ENCODE results near the gene EEF1AKMT1. TPM values are rescaled to one million over a fixed set of nuclear protein-coding genes. Genes with fewer than 3 reads are reported as not detected.

EEF1AKMT1 gene
- total RNA-seq, 1 experiment from 2014 or later = 6.1 TPM

- H3K27me3 Mint-ChIP-seq (ENCODE audit: low read depth) = peaks cover 32% of the 10 kb centered on the region
- H3K4me3 Mint-ChIP-seq = no peak overlapping the region
- peaks cover 0 to 2% of the 10 kb centered on the region in 2 experiments; a peak in 1 of 5 replicates for H3K9me3 Mint-ChIP-seq
- Histone ChIP-seq H3K9ac (ENCODE audit: extremely low read depth, insufficient read length, low read length) (no peak overlapping the region), H2BK5ac (ENCODE audit: insufficient read length, low read length) (no peak overlapping the region), H3K4ac (ENCODE audit: low read depth, low read length) (no peak overlapping the region), H4K5ac (ENCODE audit: insufficient read length, low read depth, low read length) (no peak overlapping the region), H3K14ac (ENCODE audit: insufficient read depth, low read length) (no peak overlapping the region; the same call in 1 of the 2 replicates), H3K4me1 (ENCODE audit: insufficient read depth, low read length) (no peaks in the 10 kb centered on the region), H3K27me3 (ENCODE audit: insufficient read depth, low read length) (no peaks in the 10 kb centered on the region), H2BK15ac (ENCODE audit: low read depth, low read length) (no peak overlapping the region), H3K9me3 (ENCODE audit: control insufficient read depth, low read depth, low read length) (no peaks in the 10 kb centered on the region), H2BK20ac (ENCODE audit: low read depth, low read length, poor library complexity, severe bottlenecking) (no peak overlapping the region), H3T11ph (ENCODE audit: low read length) (no peak overlapping the region), H3K23ac (ENCODE audit: insufficient read length, low read depth, low read length) (no peak overlapping the region), H3K56ac (ENCODE audit: insufficient read length, low read depth, low read length) (no peak overlapping the region), H2AK5ac (ENCODE audit: insufficient read length, low read length) (no peak overlapping the region), H3K79me2 (ENCODE audit: insufficient read depth, low read length) (no peaks in the 10 kb centered on the region), H2AFZ (ENCODE audit: low read length) (no peak overlapping the region), H4K8ac (replicated peaks; ENCODE audit: insufficient read length, low read depth, low read length) (no peak overlapping the region), H3K27ac (ENCODE audit: insufficient read length, low read depth, low read length) (no peak overlapping the region), H4K91ac (ENCODE audit: insufficient read length, low read depth, low read length) (no peak overlapping the region), H2BK120ac (ENCODE audit: low read depth, low read length, poor library complexity, severe bottlenecking) (no peak overlapping the region), H3K4me2 (ENCODE audit: insufficient read depth, insufficient read length, low read length) (no peak overlapping the region), H4K20me1 (ENCODE audit: control insufficient read depth, insufficient read depth, insufficient read length) (no peaks in the 10 kb centered on the region), H3K79me1 (ENCODE audit: insufficient read depth, low read depth, low read length, poor library complexity, severe bottlenecking) (no peaks in the 10 kb centered on the region), H2BK12ac (ENCODE audit: insufficient read length, low read depth, low read length) (no peak overlapping the region), H3K23me2 (ENCODE audit: insufficient read length, low read depth, low read length, poor library complexity, severe bottlenecking) (no peaks in the 10 kb centered on the region), H3K18ac (ENCODE audit: insufficient read length, low read depth, low read length) (no peak overlapping the region)
- TF ChIP-seq, protein P1, sequence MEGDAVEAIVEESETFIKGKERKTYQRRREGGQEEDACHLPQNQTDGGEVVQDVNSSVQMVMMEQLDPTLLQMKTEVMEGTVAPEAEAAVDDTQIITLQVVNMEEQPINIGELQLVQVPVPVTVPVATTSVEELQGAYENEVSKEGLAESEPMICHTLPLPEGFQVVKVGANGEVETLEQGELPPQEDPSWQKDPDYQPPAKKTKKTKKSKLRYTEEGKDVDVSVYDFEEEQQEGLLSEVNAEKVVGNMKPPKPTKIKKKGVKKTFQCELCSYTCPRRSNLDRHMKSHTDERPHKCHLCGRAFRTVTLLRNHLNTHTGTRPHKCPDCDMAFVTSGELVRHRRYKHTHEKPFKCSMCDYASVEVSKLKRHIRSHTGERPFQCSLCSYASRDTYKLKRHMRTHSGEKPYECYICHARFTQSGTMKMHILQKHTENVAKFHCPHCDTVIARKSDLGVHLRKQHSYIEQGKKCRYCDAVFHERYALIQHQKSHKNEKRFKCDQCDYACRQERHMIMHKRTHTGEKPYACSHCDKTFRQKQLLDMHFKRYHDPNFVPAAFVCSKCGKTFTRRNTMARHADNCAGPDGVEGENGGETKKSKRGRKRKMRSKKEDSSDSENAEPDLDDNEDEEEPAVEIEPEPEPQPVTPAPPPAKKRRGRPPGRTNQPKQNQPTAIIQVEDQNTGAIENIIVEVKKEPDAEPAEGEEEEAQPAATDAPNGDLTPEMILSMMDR (conservative IDR thresholded peaks at IDR 0.05) = no peak
- no peaks in the 10 kb centered on the region for H3K36me3 Mint-ChIP-seq (ENCODE audit: insufficient read depth in 1 of 3, low read depth in 3 of 3)
- DNase-seq = no peak
- no CpG with 5 or more reads among the region's 9 CpGs for WGBS (ENCODE audit: extremely low coverage, insufficient read length, low lambda C conversion rate)
- peaks cover 32 to 35% of the 10 kb centered on the region in 2 experiments for H3K4me1 Mint-ChIP-seq
- no peak overlapping the region for H3K27ac Mint-ChIP-seq
These were observed 59.0 kb downstream of the EEF1AKMT1 start for GRCh38 chr13:20714563-20715329.

Data from H9 (cell line).